ENCODE data around the gene UNG.
"Not testable (repeated sequence)": the region's sequence is repeated elsewhere in the genome, so short reads cannot be mapped to it uniquely, and the experiment has no call there.

The UNG gene
- 18.4 to 34.4 (median 24.1) reads per million in 4 experiments for total RNA-seq

DNA sequence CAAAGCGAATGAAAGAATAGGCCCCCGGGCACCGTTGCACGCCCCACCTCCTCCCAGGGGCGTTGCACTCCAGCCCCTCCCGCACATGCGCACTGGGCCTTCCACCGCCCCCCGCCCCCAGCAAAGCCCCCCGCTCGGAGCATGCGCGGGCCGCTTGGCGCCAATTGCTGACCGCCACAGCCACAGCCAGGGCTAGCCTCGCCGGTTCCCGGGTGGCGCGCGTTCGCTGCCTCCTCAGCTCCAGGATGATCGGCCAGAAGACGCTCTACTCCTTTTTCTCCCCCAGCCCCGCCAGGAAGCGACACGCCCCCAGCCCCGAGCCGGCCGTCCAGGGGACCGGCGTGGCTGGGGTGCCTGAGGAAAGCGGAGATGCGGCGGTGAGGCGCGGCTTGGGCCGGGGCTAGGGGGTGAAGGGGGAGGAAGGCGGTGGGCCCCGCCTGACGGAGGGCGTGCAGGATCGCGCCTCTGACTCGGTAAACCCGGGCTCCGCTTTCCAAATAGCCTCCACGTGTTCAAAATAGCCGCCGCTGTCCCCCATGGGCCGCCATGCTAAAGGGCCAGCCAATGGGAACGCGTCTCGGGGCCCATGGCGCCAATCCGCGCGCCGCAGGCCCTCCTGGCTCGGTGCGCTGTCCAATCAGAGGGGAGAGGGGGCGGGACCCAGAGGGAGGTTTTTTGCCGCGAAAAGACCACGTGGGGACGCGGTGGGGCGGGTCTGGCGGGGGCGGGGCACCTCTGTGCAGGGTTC, at the start of gene UNG:
UNG (plus strand) TSS at position 163 of the 748 bp plus-strand sequence; CDS start at position 246, 83 bp downstream.
- DNase-seq, result peak; percentile 96

DNA sequence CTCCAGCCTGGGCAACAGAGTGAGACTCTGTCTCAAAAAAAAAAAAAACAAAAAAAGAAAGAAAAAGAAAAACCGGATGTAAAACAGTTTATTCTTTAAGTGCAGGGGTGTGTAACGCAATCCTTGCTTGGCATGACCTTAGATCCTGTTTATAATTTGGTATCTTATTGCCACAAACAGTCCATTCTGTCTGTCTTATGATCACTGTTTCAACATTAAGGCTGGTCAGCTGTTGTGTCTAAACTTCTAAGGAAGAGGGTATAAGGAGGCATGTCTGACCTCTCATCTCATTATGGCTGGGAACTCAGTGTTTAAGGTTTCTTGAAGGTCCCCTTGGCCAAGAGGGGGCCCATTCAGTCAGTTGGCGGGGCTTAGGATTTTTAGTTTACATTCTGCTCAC, 48.7 kb upstream of the UNG start:
- not testable (repeated sequence) for DNase-seq

DNA sequence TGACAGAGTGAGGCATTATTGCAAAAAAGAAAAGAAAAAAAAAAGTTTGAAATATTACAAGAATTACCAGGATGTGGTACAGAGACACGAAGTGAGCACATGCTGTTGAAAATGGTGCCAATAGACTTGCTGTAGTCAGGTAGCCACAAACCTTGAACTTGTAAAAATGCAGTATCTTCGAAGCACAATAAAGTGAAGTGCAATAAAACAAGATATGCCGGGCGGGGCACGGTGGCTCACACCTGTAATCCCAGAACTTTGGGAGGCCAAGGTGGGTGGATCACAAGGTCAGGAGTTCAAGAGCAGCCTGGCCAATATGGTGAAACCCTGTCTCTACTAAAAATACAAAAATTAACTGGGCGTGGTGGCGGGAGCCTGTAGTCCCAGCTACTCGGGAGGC, 47.6 kb upstream of the UNG start:
- DNase-seq, result not testable (repeated sequence)

DNA sequence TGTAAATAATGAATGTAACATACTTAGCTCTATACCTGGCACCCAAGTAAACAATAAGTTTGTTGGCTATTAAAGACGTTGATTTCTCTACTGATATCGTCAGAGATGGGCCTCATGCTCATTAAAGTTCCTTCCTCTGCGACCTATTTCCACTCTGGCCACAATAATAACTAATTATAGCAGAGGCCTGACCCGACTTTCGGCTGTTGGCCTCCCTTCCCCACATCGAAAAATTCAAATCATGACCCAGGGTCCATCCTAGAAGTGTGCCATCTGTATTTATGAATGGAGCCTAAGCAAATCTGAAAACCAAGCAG, 45.3 kb upstream of the UNG start:
- DNase-seq, result no peak

DNA sequence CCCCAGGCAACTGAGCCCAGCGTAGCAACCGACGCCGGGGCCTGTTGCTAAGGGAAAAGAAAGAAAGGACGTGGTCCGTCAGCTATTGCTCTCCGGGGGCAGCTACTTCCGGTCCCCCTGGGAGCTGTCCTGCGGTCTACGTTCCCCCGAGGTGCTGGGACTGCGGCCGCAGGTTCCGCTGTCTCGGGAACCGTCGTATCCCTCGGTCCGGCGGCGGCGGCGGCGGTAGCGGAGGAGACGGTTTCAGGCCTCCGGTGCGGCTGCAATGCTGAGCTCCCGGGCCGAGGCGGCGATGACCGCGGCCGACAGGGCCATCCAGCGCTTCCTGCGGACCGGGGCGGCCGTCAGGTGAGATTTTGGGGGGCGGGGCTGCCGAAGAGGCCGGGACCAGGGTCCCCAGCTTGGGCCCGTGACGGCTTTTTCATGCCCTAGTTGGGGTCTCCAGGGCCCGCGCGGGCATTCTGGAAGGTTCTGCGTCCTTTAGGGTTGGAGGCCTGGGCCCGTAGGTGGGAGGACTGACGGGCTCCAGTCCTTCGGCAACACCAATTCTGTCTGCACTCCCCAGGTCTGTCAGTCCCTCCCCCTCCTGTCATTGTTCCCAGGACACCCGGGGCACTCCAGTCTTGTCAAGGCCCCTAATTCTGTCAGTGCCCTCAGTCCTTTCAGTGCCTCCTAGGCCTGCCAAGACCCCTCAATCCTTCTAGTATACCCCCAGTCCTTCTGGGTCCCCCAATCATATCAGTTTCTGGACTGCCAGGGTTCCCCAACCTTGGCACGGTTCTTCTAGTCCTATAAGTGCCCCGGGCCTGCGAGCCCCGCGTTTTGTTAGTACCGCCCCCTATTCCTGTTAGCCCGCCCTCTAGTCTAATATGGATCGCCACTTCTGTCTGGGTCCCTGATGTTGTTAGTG, 44.7 kb upstream of the UNG start, which contains the start of gene USP30:
USP30 (plus strand) TSS at position 163 of the 910 bp plus-strand sequence; CDS start at position 266, 103 bp downstream.
- peak; percentile 74 for DNase-seq

DNA sequence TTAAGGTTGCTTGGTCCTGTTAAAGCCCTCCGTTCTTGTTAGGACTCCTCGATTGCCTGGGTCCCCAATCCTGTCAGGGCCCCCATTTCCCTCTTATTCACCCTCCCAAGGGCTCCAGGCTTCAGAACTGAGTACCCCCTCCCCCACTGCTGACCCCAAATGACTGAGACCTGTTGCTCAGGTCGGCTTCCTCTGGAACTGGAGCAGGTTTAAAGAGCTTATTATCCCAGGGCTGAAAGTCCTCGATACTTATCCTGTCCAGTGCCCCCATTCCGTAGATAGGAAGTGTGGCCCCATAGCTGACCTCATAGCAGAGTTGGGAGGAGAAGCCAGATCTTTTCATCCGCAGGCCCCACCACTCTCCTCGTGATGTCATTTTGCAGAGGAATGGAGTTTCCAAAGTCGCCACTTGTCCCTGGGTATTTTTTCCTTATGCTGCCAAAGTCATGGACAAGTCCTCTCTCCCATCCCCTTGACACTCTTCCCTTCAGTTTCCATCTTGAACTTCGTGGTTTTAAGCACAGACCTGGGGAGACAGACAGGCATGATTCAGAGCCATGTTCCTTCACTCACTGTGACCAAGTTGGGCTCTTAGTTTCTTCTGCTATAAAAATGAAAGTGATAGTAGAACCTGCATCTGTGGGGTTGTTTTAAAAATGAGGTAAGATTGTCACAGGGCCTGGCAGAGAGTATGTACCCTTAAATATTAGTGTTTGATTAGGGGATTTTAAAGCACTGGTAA, 43.8 kb upstream of the UNG start:
- DNase-seq, result no peak

DNA sequence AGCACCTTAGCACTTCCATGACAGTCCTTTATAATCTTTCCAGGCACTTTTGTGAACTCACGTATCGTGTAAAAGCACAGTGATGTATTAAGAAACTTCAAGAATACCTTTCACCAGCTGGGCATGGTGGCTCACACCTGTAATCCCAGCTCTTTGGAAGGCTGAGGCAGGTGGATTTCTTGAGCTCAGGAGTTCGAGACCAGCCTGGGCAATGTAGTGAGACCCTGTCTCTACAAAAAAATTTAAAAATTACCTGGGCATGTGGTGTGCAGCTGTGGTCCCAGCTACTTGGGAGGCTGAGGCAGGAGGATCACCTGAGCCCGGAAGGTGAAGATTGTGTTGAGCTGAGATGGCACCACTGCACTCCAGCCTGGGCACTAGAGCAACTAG, 43.3 kb upstream of the UNG start:
- not testable (repeated sequence) for DNase-seq

DNA sequence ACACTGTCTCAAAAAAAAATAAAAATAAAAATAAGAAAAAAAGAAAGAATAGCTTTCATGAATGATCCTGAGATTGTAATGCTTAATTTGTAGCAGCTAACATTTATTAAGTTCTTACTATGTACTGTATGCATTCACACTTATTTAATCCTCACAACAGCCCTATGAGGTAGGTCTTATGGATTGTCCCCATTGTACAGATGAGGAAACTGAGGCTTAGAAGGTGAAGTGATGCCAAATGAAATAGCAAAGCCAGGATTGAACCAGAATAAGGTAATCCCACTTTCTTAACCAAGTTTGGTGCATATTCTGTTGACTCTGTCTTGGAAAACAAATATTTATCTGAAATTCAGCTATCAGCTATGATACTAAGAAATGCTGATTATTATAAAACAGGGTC, 42.9 kb upstream of the UNG start:
- no peak for DNase-seq

DNA sequence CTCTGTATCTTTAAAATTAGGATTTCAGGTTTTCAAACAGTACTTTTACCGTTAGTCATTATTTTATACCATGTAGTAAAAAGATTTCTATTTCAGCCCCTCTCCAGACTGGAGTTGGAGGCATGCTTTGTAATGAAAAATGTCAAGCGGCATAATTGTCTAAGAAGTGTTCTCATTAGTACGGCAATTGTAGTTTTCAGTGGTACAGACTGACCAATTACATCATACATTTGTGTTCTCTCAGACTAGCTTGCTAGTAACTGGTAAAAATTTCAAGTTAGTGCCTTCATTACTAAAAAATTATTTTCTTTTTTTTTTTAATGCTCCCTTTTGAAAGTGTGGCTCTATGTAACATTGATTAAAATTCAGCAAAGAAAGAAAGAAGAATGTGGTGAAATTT, 40.5 kb upstream of the UNG start:
- DNase-seq, result no peak

DNA sequence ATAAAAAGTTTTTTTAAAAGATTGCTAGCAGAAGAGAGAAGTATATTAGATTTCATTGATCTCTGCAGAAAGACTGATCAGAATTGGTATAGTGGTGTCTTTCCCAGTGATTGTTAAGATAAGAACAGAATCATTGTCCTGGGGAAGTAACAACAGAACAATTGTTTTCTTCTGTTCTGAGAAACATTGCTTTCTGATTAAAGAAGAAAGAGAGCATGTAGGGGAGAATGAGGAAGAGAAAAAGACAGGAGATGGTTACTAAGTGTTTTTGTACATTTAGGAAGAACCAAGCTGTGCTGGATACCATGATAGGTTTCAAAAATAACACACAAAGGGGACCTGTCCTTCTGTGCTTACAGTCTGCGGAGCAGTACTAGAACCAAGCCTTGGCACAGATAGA, 40.0 kb upstream of the UNG start:
- DNase-seq, result no peak

DNA sequence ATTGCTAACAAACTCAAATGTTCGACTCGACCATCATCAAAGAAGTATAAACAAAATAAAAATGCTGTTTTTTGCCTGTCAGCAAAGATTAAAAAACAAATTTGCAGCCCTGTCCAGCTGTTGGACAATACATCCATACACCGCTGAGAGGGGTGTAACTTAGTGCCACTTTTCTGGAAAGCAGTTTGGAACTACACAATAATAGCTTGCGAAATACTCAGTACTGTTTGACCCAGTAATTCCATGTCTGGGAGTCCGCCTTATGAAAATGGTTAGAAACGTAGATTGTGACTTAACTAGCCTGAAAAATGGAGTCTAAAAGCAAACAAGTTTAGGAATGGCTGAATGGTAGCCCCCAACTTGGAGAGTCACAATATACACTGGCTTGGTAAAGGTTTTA, 38.6 kb upstream of the UNG start:
- no peak for DNase-seq

DNA sequence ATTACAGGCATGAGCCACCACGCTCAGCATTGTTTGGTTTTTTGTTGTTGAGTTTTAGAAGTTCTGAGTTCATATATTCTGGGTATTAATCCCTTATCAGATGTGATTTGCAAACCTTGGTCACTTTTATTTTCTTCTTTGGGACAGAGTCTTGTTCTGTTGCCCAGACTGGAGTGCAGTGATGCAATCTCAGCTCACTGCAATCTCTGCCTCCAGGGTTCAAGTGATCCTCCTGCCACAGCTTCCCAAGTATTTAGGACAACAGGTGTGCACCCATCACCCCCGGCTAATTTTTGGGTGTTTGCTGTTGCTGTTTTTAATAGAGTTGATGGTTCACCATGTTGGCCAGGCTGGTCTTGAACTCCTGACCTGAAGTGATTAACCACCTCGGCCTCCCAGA, 33.3 kb upstream of the UNG start:
- no peak for DNase-seq

DNA sequence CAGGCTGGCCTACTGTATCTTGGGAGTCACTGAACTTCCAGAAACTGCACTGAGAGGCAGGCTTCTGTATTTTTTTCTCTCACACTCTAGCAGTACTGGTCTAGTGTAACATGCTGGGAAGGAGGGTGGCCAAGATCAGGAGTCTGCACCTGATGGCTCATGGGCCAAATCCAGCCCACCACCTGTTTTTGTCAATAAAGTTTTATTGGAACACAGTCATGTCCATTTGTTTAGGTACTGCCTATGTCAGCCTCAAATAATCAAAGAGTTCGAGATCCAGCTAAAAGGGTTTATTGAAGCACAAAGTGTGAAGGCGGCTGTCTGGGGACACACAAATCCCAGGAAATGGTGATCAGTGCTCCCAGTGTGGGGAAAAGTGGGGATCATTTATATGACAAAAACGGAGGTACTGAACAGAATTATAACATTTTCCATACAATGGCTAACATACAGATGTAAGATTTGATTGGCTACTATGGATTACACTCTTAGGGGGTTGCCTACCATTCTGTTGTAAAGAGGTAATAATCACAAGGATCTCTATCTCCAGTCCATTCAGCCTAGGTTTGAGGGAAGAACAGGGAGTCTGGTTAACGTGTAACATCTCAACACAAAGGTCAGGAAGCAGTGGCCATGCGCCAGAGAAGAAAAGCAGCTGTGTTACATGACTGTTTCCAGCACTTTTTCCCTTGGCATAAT, 32.1 kb upstream of the UNG start:
- DNase-seq, result no peak

DNA sequence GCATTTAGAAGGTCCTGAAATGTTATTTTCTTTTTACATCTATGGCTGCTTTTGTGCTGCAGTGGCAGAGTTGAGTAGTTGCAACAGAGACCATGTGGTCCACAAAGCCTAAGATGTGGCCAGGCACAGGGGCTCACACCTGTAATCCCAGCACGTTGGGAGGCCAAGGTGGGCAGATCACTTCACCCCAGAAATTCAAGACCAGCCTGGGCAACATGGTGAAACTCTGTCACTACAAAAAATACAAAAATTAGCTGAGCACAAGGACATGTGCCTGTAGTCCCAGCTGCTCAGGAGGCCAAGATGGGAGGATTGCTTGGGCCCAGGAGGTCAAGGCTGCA, 31.6 kb upstream of the UNG start:
- DNase-seq, result no peak

DNA sequence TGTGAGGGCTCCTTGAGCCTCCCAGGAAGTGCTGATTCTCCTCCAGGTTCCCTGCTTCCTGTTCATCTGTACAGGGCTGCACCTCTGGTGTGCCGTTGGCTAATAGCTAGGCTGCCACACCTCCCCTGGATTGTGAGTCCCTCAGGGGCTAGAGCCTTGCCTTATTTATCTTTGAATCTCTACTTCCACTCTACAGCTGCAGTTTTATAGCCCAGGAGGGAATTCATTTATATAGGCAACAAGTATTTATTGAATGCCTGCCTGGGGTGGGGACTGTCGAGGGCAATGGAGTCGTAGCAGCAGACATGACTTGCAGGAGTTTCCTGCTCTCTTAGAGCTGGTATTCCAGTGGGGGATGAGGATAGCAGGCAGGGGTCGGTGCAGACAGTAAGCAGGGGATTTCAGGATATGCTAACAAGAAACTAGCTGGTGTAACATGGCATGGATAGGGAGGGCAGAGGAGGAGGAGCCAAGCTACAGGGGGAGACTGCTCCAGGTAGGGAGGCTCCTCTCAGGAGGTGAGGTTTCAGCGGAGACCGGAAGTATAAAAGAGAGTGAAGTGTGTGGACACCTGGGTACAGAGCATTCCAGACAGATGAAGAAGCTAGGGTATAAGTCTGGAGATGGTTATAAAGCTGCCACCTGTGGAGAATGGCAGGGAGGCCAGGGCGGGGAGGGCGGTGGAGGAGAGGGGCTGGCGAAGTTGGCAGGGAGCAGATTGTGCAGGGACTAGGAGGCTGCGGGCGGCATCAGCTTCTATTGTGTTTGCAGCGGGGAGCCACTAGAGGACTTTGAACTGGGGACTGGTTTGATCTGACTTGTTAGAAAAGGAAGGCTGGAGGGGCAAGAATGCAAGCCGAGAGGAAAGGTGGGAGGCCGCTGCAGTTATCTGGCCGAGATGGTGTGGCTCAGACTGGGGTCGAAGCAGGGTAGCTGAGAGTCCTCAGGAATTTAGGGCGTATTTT, 27.8 kb upstream of the UNG start:
- no peak for DNase-seq

DNA sequence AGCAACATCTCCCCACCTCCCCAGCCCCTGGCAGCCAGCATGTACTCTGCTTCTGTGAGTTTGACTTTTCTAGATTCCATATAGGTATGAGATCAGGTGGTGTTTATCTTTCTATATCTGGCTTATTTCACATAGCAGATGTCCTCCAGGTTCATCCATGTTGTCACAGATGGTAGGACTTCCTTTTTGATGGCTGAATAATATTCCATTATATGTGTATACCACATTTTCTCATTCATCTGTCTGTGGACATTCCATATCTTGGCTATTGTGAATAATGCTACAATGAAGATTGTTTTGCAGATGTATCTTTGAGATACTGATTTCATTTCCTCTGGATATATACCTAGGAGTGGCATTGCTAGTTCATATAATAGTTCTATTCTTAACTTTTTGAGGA, 22.5 kb upstream of the UNG start:
- no peak for DNase-seq

DNA sequence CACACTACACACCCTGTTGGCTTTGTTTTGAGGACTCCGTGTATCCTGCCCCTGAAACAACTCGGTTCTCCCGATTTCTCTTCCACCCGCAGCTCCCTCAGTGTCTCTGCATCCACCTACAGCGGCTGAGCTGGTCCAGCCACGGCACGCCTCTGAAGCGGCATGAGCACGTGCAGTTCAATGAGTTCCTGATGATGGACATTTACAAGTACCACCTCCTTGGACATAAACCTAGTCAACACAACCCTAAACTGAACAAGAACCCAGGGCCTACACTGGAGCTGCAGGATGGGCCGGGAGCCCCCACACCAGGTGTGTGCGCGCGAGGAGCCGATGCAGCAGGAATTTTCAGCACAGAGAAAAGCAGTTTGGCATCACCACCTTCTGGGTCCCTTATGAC, 14.6 kb upstream of the UNG start:
- no peak for DNase-seq

DNA sequence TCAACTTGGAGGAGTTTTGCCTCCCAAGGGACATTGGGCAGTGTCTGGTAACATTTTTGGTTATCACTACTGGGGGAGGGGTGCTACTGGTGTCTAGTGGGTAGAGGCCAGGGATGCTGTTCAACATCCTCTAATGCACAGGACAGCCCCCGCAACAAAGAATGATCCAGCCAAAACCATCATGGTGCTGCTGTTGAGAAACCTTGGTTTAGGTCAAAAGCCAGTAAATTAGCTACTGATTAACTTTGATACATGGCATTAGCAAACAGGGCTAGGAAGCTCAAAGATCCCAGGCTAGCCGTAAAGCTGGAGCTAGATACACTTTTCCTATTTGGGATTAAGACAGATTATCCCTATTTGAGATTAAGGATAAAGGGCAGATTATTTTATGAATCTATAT, 13.0 kb upstream of the UNG start:
- no peak for DNase-seq

DNA sequence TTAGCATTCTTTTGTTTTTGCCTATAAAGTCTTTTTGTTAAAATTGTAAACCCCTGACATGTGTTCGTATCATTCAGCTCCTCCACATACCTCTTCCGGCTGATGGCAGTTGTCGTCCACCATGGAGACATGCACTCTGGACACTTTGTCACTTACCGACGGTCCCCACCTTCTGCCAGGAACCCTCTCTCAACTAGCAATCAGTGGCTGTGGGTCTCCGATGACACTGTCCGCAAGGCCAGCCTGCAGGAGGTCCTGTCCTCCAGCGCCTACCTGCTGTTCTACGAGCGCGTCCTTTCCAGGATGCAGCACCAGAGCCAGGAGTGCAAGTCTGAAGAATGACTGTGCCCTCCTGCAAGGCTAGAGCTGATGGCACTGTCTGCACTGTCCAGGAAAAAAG, 11.8 kb upstream of the UNG start:
- DNase-seq, result no peak

DNA sequence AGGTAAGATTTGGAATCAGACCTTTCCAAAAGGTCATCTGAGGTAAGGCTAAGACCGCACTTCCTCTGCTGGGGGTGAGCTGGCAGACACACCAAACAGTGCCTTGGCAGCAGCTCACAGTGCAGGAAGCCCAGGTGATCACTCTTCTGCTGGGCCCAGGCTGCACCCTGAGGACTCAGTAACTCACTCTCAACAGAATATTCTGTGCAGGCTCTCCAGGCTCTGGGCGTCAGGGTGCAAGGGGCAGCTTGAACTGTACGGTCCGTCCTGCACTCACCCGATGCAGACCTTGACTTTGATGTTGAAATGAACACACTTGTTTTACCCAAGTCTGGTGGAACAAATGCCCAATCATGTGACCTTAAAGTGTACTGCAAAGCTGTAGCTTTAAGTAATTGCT, 10.1 kb upstream of the UNG start:
- DNase-seq, result no peak

DNA sequence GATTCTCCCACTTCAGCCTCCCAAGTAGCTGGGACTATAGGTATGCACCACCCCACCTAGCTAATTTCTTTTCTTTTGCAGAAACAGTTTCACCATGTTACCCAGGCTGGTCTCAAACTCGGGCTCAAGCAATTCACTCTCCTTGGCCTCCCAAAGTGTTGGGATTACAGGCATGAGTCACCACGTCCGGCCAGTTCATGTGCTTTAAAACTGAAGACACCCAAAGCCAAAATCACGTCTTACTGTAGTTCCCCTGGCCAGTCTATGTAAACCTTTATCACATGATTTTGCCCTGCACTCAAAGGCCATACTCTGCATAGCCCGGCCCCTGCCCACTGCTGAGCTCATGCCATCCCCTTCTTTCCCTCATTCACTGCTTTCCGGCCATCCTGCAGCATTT, 8.6 kb upstream of the UNG start:
- no peak for DNase-seq

DNA sequence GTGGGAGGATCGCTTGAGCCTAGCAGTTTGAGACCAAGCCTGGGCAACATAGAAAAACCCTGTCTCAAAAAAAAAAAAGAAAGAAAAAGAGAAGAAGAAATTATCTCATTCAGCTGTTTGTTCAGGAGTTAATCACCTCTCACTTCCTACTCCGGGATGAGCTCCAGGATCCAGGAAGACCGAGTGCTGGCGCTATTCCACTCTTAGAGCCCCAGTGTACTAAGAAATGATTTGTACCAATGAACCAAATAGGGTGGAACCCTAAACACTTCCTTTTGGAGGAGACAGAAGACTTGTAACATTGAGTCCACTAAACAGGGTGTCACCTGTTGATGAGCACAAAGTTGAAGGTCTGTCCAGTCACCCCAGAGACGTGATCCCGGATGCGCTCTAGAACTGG, 7.7 kb upstream of the UNG start:
- no peak for DNase-seq
